GM12874 (cell line): Measurements from ENCODE around the gene GALNTL6.

Source experiments
- CTCF ChIP-seq: IDR thresholded peaks from 2 replicates; pipeline ENCODE4 v1.5.1; 2011; ENCODE audit warnings: low read depth, mild to moderate bottlenecking, control low read depth, low read length, moderate library complexity; ENCODE audit not compliant: insufficient read depth

Gene GALNTL6

GRCh38 chr4:172666711-172667368 is 853.6 kb downstream of the GALNTL6 start:
- TF ChIP-seq CTCF, result no peak

GRCh38 chr4:172674811-172675210 is 861.6 kb downstream of the GALNTL6 start:
- TF ChIP-seq CTCF, result no peak

- TF ChIP-seq CTCF, result no peak
These were observed 862.0 kb downstream of the GALNTL6 start for GRCh38 chr4:172675232-172675631.

GRCh38 chr4:172680691-172681090 is 867.5 kb downstream of the GALNTL6 start:
- TF ChIP-seq CTCF, result no peak

GRCh38 chr4:172683021-172683420 is 869.8 kb downstream of the GALNTL6 start:
- TF ChIP-seq CTCF, result no peak

- no peak for TF ChIP-seq CTCF
These were observed 872.8 kb downstream of the GALNTL6 start for GRCh38 chr4:172686021-172686420.

- no peak for TF ChIP-seq CTCF
These were observed 875.3 kb downstream of the GALNTL6 start for GRCh38 chr4:172688534-172688933.
